Inflammatory macrophage treated with lipopolysaccharide for 1 hour (primary cell): Measurements from ENCODE around the gene PSG5.
"Not testable (repeated sequence)": the region's sequence is repeated elsewhere in the genome, so short reads cannot be mapped to it uniquely, and the experiment has no call there.

ENCODE experiments used
- DNase-seq, 2 donors: peaks; one replicate each; pipeline ENCODE4 v3.0.0-alpha.2; 2020 to 2022

PSG5 gene

DNA sequence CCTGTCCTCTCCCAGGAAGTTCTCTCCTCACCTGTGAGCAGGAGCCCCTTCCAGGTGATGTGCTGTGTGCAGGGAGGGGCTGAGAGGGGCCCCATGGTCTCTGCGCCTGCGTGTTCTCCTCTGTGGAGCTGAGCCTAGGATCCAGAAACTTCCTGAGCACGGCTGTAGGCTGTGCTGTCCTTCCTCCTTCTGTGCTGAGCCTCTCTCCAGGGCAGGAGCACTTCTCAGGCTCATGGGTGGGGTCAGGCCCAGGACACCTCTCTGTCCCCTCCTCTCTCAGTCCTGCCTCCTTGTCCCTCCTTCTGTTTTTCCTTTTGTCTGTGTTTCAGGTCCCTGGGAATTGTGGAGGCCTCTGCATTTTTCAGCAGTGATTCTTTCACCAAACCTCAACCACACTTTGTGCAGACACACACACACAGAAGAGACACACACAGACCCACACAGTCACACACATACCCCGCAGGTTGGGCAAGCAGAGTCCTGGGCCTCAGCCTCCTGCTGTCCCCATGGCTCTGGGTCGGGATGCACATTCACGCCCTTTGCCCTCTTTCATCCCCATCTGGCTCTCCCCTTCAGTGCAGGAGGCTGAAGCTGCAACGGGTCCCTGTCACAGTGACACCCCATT, at the start of gene PSG5:
Gene PSG5, minus strand, starts transcription at position 226 of the 625 bp plus-strand sequence. Its CDS starts 131 bp downstream, at position 95.
- not testable (repeated sequence) for DNase-seq

GRCh38 chr19:43235686-43236085, 49.4 kb upstream of the PSG5 start:
- DNase-seq = not testable (repeated sequence)

GRCh38 chr19:43229315-43229714, 43.0 kb upstream of the PSG5 start:
- no peak for DNase-seq

GRCh38 chr19:43228730-43229129, 42.4 kb upstream of the PSG5 start:
- DNase-seq = not testable (repeated sequence)

- DNase-seq = not testable (repeated sequence)
Observed at GRCh38 chr19:43226986-43227385, 40.6 kb upstream of the PSG5 start.

DNA sequence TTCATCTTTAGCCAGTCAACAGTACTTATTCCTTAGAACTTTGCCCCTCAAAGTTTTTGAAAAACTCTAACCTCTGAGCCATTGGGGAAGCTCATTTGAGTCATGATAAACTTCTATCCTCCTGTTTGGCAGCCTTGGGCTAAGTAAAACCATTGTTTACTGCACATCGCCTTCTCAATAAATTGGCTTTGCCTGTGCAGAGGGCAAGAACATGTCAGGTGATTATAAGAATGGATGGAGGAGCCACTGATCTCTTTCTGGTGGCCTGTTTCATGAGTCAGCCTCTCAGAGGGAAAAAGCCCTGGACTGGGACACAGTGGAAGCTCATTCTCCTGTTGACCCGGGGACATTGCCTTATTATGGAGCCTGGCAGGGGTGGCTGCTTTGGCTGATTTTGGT, 38.5 kb upstream of the PSG5 start:
- no peak for DNase-seq

GRCh38 chr19:43224201-43224854, 38.0 kb upstream of the PSG5 start:
- DNase-seq = not testable (repeated sequence)

DNA sequence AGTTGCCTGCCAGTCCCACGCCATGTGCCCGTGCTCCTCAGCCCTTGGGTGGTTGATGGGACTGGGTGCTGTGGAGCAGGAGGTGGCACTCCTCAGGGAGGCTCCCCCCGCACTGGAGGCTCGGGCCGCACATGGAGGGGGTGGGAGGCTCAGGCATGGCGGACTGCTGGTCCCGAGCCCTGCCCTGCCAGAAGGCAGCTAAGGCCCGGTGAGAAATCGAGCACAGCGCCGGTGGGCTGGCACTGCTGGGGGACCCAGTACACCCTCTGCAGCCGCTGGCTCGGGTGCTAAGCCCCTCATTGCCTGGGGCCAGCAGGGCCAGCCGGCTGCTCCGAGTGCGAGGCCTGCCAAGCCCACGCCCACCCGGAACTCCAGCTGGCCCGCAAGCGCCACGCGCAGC, 35.6 kb upstream of the PSG5 start:
- DNase-seq = not testable (repeated sequence)

GRCh38 chr19:43219136-43219535, 32.8 kb upstream of the PSG5 start:
- not testable (repeated sequence) for DNase-seq

DNA sequence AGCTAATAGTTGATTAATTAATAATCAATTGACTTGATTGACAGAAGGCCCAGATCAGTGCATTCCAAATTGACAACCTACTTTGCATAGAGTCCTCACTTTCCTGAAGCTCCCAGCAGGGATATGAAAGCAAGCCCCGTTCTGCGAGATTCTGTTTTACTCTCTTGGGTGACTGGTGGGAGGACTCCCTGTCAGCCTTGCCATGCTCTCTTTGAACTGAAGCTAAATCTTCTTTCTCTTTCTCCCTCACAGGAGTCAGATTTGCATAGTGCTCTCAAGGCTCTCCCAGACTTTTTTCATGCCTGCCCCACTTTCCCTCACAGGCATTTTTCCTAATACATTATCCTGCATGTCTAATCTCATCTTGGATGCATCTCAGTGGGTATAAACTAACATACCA, 29.5 kb upstream of the PSG5 start:
- DNase-seq = not testable (repeated sequence)

DNA sequence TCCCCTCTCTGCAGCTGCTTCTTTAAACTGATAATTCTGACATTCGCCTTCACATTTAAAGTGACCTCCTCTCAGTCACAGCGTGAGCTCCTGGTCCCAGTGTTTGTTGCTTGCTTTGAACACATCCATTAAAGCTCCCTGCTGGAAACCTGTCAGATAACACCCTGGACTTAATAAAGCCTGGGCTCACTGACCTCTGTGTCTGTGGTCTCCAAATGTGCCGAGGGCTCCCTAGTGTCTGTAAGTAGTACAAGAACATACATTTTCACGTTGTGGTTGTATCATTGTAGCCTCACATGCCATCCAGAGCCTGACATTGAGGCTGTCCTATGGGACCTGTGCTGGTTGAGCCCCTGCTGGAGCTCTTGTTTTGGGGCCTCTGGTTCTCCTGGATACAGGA, 21.7 kb upstream of the PSG5 start:
- no peak for DNase-seq

GRCh38 chr19:43207174-43207573, 20.8 kb upstream of the PSG5 start:
- DNase-seq = not testable (repeated sequence)

DNA sequence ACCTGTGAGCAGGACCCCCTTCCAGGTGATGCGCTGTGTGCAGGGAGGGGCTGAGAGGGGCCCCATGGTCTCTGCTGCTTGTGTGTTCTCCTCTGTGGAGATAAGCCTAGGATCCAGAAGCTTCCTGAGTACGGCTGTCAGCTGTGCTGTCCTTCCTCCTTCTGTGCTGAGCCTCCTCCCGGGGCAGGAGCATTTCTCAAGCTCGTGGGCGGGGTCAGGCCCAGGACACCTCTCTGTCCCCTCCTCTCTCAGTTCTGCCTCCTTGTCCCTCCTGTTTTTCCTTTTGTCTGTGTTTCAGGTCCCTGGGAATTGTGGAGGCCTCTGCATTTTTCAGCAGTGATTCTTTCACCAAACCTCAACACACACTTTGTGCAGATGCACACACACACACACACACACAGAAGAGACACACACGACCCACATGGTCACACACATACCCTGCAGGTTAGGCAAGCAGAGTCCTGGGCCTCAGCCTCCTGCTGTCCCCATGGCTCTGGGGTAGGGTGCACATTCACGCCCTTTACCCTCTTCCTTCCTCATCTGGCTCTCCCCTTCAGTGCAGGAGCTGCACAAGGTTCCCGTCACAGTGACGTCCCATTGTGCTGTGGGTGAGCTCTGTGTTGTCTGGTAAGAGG, 19.3 kb upstream of the PSG5 start, which contains the start of gene PSG4:
Gene PSG4, minus strand, starts transcription at position 168 of the 635 bp plus-strand sequence. Its CDS starts 102 bp downstream, at position 66.
- DNase-seq = not testable (repeated sequence)

DNA sequence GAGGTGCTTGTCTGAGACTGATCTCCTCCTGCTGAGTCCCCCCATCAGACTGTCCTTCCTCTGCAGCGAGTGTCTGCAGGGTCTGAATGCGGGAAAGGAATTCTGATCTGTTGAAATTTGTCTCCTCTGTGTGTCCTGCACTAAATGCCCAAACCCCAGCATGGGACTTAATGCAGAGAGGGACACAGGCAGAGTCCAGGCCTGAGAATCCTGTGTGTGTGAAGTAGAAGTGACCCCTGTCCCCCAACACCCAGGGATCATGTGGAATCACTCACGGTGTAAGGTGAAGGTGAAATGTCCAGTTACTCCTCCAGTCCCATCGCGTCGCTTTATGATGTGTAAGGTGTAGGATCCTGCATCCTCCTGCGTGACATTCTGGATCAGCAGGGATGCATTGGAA, 17.3 kb upstream of the PSG5 start:
- not testable (repeated sequence) for DNase-seq

GRCh38 chr19:43201891-43202290, 15.6 kb upstream of the PSG5 start:
- DNase-seq = not testable (repeated sequence)

- not testable (repeated sequence) for DNase-seq
Observed at GRCh38 chr19:43201337-43201801, 15.0 kb upstream of the PSG5 start.

GRCh38 chr19:43198686-43199419, 12.5 kb upstream of the PSG5 start:
- DNase-seq = not testable (repeated sequence)

DNA sequence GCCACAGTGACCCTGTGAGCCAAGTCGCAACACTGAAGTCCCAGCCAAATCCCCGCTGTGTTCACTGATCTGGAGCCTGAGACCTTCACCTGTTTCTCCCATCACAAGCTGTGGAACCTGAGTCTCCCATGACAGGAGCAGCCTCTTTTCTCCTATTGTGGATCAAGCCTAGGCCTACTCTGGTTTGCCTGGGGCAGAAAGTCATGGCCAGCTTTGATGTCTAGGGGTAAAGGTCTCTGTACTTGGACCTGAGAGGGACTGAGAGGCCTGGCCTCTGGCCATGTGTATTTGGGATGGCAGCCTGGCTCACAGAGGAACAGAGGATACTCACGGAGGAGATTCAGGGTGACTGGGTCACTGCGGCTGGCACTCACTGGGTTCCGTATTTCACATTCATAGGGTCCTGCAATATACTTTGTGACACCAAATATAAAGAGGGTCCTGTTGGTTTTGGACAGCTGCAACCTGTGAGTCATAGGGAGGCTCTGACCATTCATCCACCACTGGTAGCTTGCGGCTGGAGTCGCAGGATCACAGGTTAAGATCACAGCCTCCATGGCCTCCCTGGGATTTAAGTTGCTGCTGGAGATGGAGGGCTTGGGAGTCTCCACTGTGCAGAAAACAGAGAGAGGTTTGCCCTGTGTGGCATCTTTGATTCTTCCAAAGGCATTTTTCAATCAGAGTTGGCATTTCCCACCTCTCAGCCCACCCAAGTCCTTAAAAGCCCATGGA, 11.5 kb upstream of the PSG5 start:
- not testable (repeated sequence) for DNase-seq

DNA sequence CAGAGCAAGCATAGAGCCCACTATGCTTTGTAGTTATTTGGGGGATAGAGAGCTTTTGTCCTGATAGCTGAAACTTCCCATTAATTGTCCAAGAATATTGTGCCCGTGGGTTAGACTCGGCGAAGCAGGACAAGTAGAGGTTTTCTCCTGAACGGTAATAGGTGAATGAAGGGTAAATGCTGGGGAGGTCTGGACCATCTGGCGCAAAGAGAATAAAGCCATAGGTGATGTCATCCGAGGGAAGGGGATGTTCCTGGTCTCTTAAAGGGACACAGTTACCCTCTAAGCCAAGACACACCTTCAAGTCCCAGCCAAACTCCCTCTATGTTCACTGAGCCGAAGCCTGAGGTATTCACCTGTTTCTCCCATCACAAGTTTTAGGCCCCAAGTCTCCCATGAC, 8.1 kb upstream of the PSG5 start:
- DNase-seq = not testable (repeated sequence)

- DNase-seq = not testable (repeated sequence)
Observed at GRCh38 chr19:43192381-43193155, 6.2 kb upstream of the PSG5 start.

DNA sequence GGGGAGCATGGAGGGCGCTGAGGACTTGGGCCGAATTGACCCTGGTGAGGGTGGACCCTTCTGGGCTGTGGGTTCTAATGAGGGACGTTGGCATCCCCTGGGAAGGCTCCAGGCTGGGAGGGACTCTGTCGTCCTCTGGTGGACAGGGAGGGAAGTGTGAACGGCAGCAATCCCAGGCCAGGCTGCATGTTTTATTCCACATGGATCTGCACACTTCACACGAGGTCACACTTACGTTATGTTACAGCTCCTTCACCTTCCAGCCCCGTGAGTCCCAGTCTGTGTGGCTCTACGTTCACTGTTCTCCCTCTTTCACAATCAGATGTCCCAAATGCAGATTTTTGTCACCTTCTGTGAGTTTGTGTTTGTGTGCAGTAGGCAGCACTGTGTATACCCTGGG, 1.8 kb upstream of the PSG5 start:
- DNase-seq = not testable (repeated sequence)
